ENCODE results near the gene KEAP1. TPM values are rescaled to one million over a fixed set of nuclear protein-coding genes. Genes with fewer than 3 reads are reported as not detected.
A peak's percentile ranks its signal among the peaks of the same experiment; 100 is the strongest.

The KEAP1 gene
- total and polyA plus RNA-seq, 10 of the 15 experiments (the other 5 are each of a cell fraction or from before 2014, with no cell fraction given), result 1.4 to 87.7 (median 48.6) TPM

DNA sequence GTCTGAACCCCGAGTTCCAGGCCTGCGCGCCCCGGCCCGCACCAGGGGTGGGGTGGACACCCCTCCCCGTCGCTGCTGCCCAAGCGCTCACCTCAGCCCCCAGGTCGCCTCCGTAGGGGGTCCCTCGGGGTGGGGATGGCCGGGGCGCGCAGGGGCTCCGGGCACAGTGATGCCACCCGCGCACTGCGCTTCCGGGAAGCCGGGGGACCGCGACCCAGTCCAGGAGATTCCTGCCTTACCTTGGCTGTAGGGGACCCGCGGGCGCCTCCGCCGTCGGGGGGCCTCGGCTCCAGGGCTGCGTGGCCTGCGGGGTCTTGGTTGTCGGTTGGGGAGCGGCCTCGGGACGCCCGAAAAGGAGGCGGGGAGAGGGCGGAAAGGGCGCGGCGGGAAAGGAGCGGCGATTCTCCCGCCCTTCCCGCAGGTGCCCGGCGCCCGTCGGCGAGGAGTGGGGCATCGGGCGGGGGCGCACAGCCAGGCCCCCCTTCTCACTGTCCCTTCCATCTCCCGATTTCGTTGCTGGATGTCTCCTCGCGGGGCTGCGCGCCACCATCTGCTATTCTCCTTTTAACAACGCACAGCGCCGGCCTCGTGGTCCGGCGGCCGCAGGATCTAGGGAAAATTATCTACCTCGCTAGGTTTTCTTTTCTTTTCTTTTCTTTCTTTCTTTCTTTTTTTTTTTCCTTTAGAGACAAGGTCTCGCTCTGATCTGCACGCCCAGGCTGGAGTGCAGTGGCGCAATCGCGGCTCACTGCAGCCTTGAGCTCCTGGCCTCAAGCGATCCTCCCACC lies at the start of gene KEAP1 (continued):
- TF ChIP-seq, protein P1, sequence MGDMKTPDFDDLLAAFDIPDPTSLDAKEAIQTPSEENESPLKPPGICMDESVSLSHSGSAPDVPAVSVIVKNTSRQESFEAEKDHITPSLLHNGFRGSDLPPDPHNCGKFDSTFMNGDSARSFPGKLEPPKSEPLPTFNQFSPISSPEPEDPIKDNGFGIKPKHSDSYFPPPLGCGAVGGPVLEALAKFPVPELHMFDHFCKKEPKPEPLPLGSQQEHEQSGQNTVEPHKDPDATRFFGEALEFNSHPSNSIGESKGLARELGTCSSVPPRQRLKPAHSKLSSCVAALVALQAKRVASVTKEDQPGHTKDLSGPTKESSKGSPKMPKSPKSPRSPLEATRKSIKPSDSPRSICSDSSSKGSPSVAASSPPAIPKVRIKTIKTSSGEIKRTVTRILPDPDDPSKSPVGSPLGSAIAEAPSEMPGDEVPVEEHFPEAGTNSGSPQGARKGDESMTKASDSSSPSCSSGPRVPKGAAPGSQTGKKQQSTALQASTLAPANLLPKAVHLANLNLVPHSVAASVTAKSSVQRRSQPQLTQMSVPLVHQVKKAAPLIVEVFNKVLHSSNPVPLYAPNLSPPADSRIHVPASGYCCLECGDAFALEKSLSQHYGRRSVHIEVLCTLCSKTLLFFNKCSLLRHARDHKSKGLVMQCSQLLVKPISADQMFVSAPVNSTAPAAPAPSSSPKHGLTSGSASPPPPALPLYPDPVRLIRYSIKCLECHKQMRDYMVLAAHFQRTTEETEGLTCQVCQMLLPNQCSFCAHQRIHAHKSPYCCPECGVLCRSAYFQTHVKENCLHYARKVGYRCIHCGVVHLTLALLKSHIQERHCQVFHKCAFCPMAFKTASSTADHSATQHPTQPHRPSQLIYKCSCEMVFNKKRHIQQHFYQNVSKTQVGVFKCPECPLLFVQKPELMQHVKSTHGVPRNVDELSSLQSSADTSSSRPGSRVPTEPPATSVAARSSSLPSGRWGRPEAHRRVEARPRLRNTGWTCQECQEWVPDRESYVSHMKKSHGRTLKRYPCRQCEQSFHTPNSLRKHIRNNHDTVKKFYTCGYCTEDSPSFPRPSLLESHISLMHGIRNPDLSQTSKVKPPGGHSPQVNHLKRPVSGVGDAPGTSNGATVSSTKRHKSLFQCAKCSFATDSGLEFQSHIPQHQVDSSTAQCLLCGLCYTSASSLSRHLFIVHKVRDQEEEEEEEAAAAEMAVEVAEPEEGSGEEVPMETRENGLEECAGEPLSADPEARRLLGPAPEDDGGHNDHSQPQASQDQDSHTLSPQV (IDR thresholded peaks at IDR 0.05), result no peak
- TF ChIP-seq NR2F1 (conservative IDR thresholded peaks at IDR 0.05) (0 out of 2 replicates have a peak, but pooled peaks have one; percentile 4), CBX3 (IDR thresholded peaks at IDR 0.05; ENCODE audit: borderline replicate concordance, low read depth) (no peak)

GRCh38 chr19:10552510-10553053 lies 49.4 kb upstream of the KEAP1 start:
- intact Hi-C loops (cut with micrococcal nuclease; ENCODE audit: unreplicated experiment) (no loop called here), in situ Hi-C loops (cut with MboI) (no loop called here)
- CTCF ChIA-PET, result interaction anchor here (0.6 to 2.1 kb wide), 8 partner anchors 11 to 43 kb away, joined by 3 to 6 read pairs (median 4); partner anchors contain the start of gene KRI1
- WGBS (ENCODE audit: insufficient coverage, insufficient replicate concordance, low lambda C conversion rate, missing lambda C conversion rate), result 93% methylated on average over 12 of the region's 12 CpGs
- no TSS peak for BruUV-seq (replicated peaks)
- peaks cover 26% of the 10 kb centered on the region in 2 experiments for H3K36me3 ChIP-seq (ENCODE audit: control insufficient read depth in 2 of 2, insufficient read depth in 2 of 2, low read length in 1 of 2)
- FAIRE-seq (peak; percentile 54), ATAC-seq (peak; percentile 31; the same call in 2 of the 3 replicates), DNase-seq (ENCODE audit: low read depth, low spot score) (no peak)
- RAD21 ChIA-PET (ENCODE audit: unreplicated experiment), result interaction anchor here (1.3 to 2.0 kb wide), 3 partner anchors 10 to 15 kb away, joined by 4 to 5 read pairs (median 5); no protein-coding TSS in a partner anchor
- no peaks in the 10 kb centered on the region for H4K20me1 ChIP-seq (ENCODE audit: control insufficient read depth, insufficient read depth)
- H3K4me3 ChIP-seq, result no peak overlapping the region
- H3K4me1 ChIP-seq (ENCODE audit: control insufficient read depth, insufficient read depth, low read length), result peaks cover 46% of the 10 kb centered on the region
- no peaks in the 10 kb centered on the region; the same call in 2 of the 3 replicates for H3K9me3 ChIP-seq (replicated peaks; ENCODE audit: control insufficient read depth, insufficient read depth, low read length)
- POLR2A ChIA-PET, result interaction anchor here (0.6 to 1.6 kb wide), 3 partner anchors 10 to 374 kb away, joined by 4 to 5 read pairs (median 4); no protein-coding TSS in a partner anchor
- no peak overlapping the region for H2AFZ ChIP-seq (ENCODE audit: control insufficient read depth, low read depth, low read length)
- no peak overlapping the region for H3K9ac ChIP-seq (ENCODE audit: control insufficient read depth, insufficient read depth, low read length)
- SMC1A ChIA-PET (ENCODE audit: uncharacterized antibody, unreplicated experiment), result interaction anchor here (0.6 to 1.1 kb wide), 4 partner anchors 28 to 106 kb away, joined by 3 to 5 read pairs (median 4); no protein-coding TSS in a partner anchor
- H3K4me2 ChIP-seq (ENCODE audit: control insufficient read depth, insufficient read depth), result peak overlapping the region; percentile 38; the same call in 1 of the 2 replicates
- peak overlapping the region; percentile 65; the same call in 1 of the 2 replicates for H3K27ac ChIP-seq (ENCODE audit: control insufficient read depth, insufficient read depth)
- no peaks in the 10 kb centered on the region for H3K27me3 ChIP-seq (replicated peaks in 1 of 2; ENCODE audit: control insufficient read depth in 2 of 2, insufficient read depth in 2 of 2, low read length in 1 of 2)
- H3K79me2 ChIP-seq (ENCODE audit: control insufficient read depth, insufficient read depth, low read length), result no peaks in the 10 kb centered on the region; the same call in 1 of the 2 replicates
- 0 out of 2 replicates have a peak, but pooled peaks have one; percentile 22 for TF ChIP-seq YY1 (IDR thresholded peaks at IDR 0.05; ENCODE audit: low read depth, low read length)
- TF ChIP-seq POU2F2 (IDR thresholded peaks at IDR 0.05; ENCODE audit: borderline replicate concordance, low read depth, low read length), result 0 out of 3 replicates have a peak, but pooled peaks have one; percentile 50
- peak; percentile 57 for TF ChIP-seq POLR2A (IDR thresholded peaks at IDR 0.05; ENCODE audit: low read depth, low read length)
- 0 out of 2 replicates have a peak, but pooled peaks have one; percentile 13 for TF ChIP-seq TCF3 (IDR thresholded peaks at IDR 0.05; ENCODE audit: borderline replicate concordance, insufficient read depth, low read depth, low read length)
- TF ChIP-seq, protein P2, sequence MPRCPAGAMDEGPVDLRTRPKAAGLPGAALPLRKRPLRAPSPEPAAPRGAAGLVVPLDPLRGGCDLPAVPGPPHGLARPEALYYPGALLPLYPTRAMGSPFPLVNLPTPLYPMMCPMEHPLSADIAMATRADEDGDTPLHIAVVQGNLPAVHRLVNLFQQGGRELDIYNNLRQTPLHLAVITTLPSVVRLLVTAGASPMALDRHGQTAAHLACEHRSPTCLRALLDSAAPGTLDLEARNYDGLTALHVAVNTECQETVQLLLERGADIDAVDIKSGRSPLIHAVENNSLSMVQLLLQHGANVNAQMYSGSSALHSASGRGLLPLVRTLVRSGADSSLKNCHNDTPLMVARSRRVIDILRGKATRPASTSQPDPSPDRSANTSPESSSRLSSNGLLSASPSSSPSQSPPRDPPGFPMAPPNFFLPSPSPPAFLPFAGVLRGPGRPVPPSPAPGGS (IDR thresholded peaks at IDR 0.05; ENCODE audit: borderline replicate concordance, insufficient read depth, low read depth, low read length, poor library complexity, severe bottlenecking), result no peak
- TF ChIP-seq, protein P3, sequence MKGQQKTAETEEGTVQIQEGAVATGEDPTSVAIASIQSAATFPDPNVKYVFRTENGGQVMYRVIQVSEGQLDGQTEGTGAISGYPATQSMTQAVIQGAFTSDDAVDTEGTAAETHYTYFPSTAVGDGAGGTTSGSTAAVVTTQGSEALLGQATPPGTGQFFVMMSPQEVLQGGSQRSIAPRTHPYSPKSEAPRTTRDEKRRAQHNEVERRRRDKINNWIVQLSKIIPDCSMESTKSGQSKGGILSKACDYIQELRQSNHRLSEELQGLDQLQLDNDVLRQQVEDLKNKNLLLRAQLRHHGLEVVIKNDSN (IDR thresholded peaks at IDR 0.05; ENCODE audit: borderline replicate concordance, extremely low read length, insufficient read depth, low read depth, low read length), result peak; percentile 81
- TF ChIP-seq, protein P4, sequence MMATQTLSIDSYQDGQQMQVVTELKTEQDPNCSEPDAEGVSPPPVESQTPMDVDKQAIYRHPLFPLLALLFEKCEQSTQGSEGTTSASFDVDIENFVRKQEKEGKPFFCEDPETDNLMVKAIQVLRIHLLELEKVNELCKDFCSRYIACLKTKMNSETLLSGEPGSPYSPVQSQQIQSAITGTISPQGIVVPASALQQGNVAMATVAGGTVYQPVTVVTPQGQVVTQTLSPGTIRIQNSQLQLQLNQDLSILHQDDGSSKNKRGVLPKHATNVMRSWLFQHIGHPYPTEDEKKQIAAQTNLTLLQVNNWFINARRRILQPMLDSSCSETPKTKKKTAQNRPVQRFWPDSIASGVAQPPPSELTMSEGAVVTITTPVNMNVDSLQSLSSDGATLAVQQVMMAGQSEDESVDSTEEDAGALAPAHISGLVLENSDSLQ (IDR thresholded peaks at IDR 0.05), result peak; percentile 35; the same call in 1 of the 2 replicates
- peak; percentile 92 for TF ChIP-seq NFYB (IDR thresholded peaks at IDR 0.05; ENCODE audit: insufficient read depth, low read depth, low read length)

Data from GM12878 (cell line).